Ectodermal cell (in vitro differentiated cells): ENCODE data around the gene AP2A1.
A peak's percentile ranks its signal among the peaks of the same experiment; 100 is the strongest.

Experiments
- H3K27ac ChIP-seq: 2 replicates; pipeline ENCODE4 v1.7.0; 2013; ENCODE audit warnings: mild to moderate bottlenecking, low read depth, low read length; ENCODE audit not compliant: insufficient read depth, poor library complexity, severe bottlenecking
- H3K27me3 ChIP-seq: 2 replicates; pipeline ENCODE4 v1.7.0; 2013; ENCODE audit warnings: mild to moderate bottlenecking, low read length; ENCODE audit not compliant: insufficient read depth, control insufficient read depth, poor library complexity, severe bottlenecking
- H3K36me3 ChIP-seq: one replicate; pipeline ENCODE4 v1.7.0; 2013; ENCODE audit warnings: low read length; ENCODE audit not compliant: control insufficient read depth, insufficient read depth
- H3K4me1 ChIP-seq: one replicate; pipeline ENCODE4 v1.7.0; 2013; ENCODE audit warnings: low read length; ENCODE audit not compliant: control insufficient read depth, insufficient read depth
- H3K4me3 ChIP-seq: 2 replicates; pipeline ENCODE4 v1.7.0; 2013; ENCODE audit warnings: low read depth, low read length, control low read depth; ENCODE audit not compliant: insufficient read depth
- H3K9me3 ChIP-seq: 2 replicates; pipeline ENCODE4 v1.7.0; 2013; ENCODE audit warnings: mild to moderate bottlenecking, low read length, moderate library complexity; ENCODE audit not compliant: control insufficient read depth
- WGBS, 2 experiments: methylation state at CpG; one replicate each; pipeline ENCODE4 v1.1.7; 2013; ENCODE audit warnings: missing lambda C conversion rate in 2 of 2; 5-methylcytosine and 5-hydroxymethylcytosine counted together

AP2A1 gene

GRCh38 chr19:49845414-49845813, 78.6 kb downstream of the AP2A1 start:
- peaks cover 11% of the 10 kb centered on the region for H3K36me3 ChIP-seq
- H3K4me3 ChIP-seq, result no peak overlapping the region
- no peaks in the 10 kb centered on the region for H3K27me3 ChIP-seq
- peaks cover 3% of the 10 kb centered on the region for H3K4me1 ChIP-seq
- no peaks in the 10 kb centered on the region for H3K9me3 ChIP-seq
- 90 to 92% methylated on average over 3 of the region's 3 CpGs for WGBS, 2 experiments
- no peak overlapping the region for H3K27ac ChIP-seq

GRCh38 chr19:49846408-49846807, 79.6 kb downstream of the AP2A1 start:
- H3K9me3 ChIP-seq, result no peaks in the 10 kb centered on the region
- peaks cover 3% of the 10 kb centered on the region for H3K4me1 ChIP-seq
- no peaks in the 10 kb centered on the region for H3K27me3 ChIP-seq
- no peak overlapping the region for H3K4me3 ChIP-seq
- H3K27ac ChIP-seq, result no peak overlapping the region
- WGBS, 2 experiments, result 70 to 75% methylated on average over 5 of the region's 5 CpGs
- H3K36me3 ChIP-seq, result peaks cover 5% of the 10 kb centered on the region

DNA sequence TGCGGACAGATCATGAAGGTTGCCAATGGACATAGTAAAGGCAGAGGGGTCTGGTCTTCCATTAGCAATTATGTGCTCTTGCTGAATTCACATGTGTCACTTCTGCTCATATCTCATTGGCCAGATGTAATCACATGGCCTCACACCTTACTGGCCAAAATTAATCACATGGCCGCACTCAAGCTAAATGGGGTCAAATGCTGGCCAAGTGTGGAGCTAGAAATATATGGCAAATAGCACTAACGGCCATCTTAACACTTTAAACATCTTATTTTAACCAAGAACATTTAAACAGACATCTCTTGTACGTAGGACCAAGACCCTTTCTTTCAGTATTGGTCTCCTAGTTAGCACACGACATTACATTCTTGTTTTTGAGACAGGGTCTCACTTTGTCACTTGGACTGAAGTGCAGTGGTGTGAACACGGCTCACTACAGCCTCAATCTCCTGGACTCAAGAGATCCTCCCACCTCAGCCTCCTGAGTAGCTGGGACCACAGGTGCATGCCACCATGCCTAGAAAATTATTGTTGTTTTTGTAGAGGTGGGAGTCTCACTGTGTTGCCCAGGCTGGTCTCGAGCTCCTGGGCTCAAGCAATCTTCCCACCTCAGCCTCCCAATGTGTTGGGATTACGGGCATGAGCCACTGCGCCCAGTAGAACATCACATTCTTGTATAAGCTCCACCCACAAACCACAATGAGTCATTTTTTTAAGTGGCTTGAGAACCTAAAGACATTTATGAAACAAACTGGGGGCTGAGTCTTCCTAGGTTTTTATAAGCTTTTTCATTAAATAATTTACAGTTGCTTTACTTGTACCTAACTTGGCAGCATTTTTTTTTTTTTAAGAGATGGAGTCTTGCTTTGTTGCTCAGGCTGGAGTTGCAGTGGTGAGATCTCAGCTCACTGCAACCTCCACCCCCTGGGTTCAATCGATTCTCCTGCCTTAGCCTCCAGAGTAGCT, 81.2 kb downstream of the AP2A1 start:
- H3K36me3 ChIP-seq, result peaks cover 5% of the 10 kb centered on the region
- no peaks in the 10 kb centered on the region for H3K27me3 ChIP-seq
- H3K27ac ChIP-seq, result no peak overlapping the region
- H3K4me1 ChIP-seq, result peaks cover 13% of the 10 kb centered on the region
- WGBS, 2 experiments, result 96% methylated on average over 10 of the region's 10 CpGs
- H3K9me3 ChIP-seq, result no peaks in the 10 kb centered on the region
- no peak overlapping the region for H3K4me3 ChIP-seq

GRCh38 chr19:49848938-49849337, 82.1 kb downstream of the AP2A1 start:
- Histone ChIP-seq H3K36me3 (peaks cover 5% of the 10 kb centered on the region), H3K27ac (no peak overlapping the region), H3K9me3 (no peaks in the 10 kb centered on the region), H3K27me3 (no peaks in the 10 kb centered on the region), H3K4me3 (no peak overlapping the region), H3K4me1 (peaks cover 22% of the 10 kb centered on the region)
- WGBS, 2 experiments, result 94 to 96% methylated on average over 3 of the region's 3 CpGs

- Histone ChIP-seq H3K4me3 (peak overlapping the region; percentile 62), H3K4me1 (peaks cover 24% of the 10 kb centered on the region), H3K9me3 (no peaks in the 10 kb centered on the region), H3K27me3 (no peaks in the 10 kb centered on the region), H3K36me3 (peaks cover 5% of the 10 kb centered on the region), H3K27ac (no peak overlapping the region)
- 91 to 92% methylated on average over 15 of the region's 15 CpGs for WGBS, 2 experiments
Observed at GRCh38 chr19:49849433-49850220, 82.8 kb downstream of the AP2A1 start.

DNA sequence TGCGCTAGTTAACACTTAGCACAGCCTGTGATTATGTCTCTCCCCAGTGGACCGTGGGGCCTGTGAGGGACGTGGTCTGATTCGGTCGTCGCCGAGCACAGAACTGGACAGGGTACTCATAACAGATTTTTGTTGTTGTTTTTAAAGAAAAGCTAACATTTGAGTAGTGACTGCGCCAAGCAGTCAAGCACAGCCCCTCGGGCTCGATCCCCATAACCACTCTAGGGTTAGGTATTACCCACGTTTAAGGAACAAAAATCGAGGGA, 83.4 kb downstream of the AP2A1 start:
- peak overlapping the region; percentile 62 for H3K4me3 ChIP-seq
- no peaks in the 10 kb centered on the region for H3K27me3 ChIP-seq
- peak overlapping the region; percentile 95 for H3K27ac ChIP-seq
- H3K4me1 ChIP-seq, result peaks cover 24% of the 10 kb centered on the region
- peaks cover 9% of the 10 kb centered on the region for H3K36me3 ChIP-seq
- H3K9me3 ChIP-seq, result no peaks in the 10 kb centered on the region
- WGBS, 2 experiments, result 72 to 73% methylated on average over 12 of the region's 12 CpGs

GRCh38 chr19:49850487-49851342, 83.9 kb downstream of the AP2A1 start, which contains the start of gene PTOV1:
TSS of gene PTOV1 (plus strand) at chr19:49851159.
- H3K27me3 ChIP-seq, result no peaks in the 10 kb centered on the region
- peaks cover 14% of the 10 kb centered on the region for H3K36me3 ChIP-seq
- peaks cover 24% of the 10 kb centered on the region for H3K4me1 ChIP-seq
- 3% methylated on average over 98 of the region's 98 CpGs for WGBS, 2 experiments
- peak within 1 kb of the TSS; percentile 95 for H3K27ac ChIP-seq
- H3K4me3 ChIP-seq, result peak within 1 kb of the TSS; percentile 62
- H3K9me3 ChIP-seq, result no peaks in the 10 kb centered on the region

DNA sequence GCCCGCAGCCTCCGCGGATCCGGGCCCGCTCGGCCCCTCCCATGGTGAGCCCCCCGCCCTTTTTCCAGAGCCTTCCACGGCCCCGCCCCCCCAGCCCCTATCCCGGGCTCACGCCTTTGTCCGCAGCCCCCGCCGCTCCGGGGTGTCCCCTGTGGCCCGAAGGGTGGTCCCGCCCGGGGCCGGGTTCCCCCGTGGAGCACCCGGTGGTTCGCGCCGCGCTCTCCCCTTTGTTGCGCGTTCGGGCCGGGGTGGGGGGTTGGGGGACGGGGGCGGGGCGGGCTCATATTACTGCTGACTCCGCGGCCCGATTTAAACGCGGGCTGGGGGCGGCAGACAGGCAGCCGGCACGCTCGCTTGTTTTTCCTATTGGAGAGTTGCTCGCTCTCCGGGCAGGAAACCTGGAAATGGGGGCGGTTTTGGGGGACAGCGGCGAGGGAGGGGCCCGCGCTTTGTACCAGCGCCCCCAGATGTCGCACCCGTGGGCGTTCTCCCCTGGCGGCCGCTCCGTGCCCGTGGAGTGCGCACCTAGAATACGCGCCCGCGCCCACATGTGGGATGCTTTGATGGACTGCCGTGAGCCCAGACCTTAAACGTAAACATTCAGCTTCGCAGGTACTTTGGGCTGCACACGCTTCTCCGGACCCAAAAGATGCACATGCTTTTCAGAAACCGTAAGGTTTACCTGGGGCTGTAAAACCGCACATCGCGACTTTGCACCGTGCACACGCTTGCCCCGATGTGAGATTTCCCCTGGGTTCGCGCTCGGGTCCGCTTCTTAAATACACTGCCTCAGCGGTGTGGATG, 84.9 kb downstream of the AP2A1 start:
- Histone ChIP-seq H3K27ac (peak overlapping the region; percentile 95), H3K4me1 (peaks cover 24% of the 10 kb centered on the region), H3K9me3 (no peaks in the 10 kb centered on the region), H3K4me3 (peak overlapping the region; percentile 62), H3K36me3 (peaks cover 23% of the 10 kb centered on the region), H3K27me3 (no peaks in the 10 kb centered on the region)
- WGBS, 2 experiments, result 2 to 3% methylated on average over 78 of the region's 78 CpGs

DNA sequence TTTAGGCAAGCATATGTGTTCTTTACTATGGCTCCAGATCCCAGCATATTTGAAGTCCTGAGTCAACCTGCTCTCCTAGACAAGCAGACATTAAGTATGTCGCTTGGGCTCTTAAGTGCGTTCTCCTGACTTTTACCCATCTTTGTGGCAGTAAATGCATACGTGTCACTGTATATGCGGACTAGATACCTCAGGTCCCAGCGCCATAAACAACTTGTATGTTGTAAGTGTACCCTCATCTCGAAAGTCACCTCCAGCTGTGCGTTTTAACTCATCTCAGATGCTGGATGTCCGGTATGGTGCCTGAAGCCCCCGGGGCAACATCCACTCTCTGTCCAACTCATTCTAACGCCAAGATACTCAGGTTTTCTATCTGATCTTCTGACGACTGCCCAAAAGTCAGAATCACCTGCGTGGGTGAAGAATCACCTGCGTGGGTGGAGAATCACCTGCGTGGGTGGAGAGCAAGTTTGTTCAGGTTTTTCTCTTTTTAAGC, 85.9 kb downstream of the AP2A1 start:
- Histone ChIP-seq H3K4me3 (peak overlapping the region; percentile 62), H3K36me3 (peaks cover 33% of the 10 kb centered on the region), H3K4me1 (peaks cover 24% of the 10 kb centered on the region), H3K27ac (no peak overlapping the region), H3K27me3 (no peaks in the 10 kb centered on the region), H3K9me3 (no peaks in the 10 kb centered on the region)
- WGBS, 2 experiments, result 92% methylated on average over 14 of the region's 14 CpGs
